K562 (cell line): ENCODE data around the gene WIPF2. TPM values are rescaled to one million over a fixed set of nuclear protein-coding genes. Genes with fewer than 3 reads are reported as not detected.

Source experiments
- ARID1B ChIP-seq: fragments of 450-650 bp; IDR thresholded peaks from 2 replicates; pipeline ENCODE4 v1.6.1; 2016; ENCODE audit warnings: antibody characterized with exemption, mild to moderate bottlenecking, inconsistent platforms
- DLX4 ChIP-seq: fragments of 250-450 bp; sonication (Bioruptor Pico); IDR thresholded peaks from 2 replicates; pipeline ENCODE4 v1.6.1; 2021; ENCODE audit warnings: mild to moderate bottlenecking
- E2F8 ChIP-seq: fragments of 450-650 bp; IDR thresholded peaks from 2 replicates; pipeline ENCODE4 v1.7.1; 2018; ENCODE audit warnings: mild to moderate bottlenecking, low read depth; ENCODE audit not compliant: partially characterized antibody
- ELF2 ChIP-seq: fragments of 250-450 bp; sonication (Bioruptor Pico); IDR thresholded peaks from 2 replicates; pipeline ENCODE4 v1.5.0; 2021; ENCODE audit warnings: mild to moderate bottlenecking
- NR4A1 ChIP-seq, 2 experiments: fragments of 250-450 bp in 1 of 2; fragments of 450-650 bp in 1 of 2; sonication (Bioruptor Pico) in 1 of 2; IDR thresholded peaks; 2 replicates each; pipeline versions ENCODE4 v1.4.0 to v1.6.1; 2016 to 2020; ENCODE audit warnings: mild to moderate bottlenecking in 2 of 2, missing compliant biosample characterization in 1 of 2, missing genetic modification characterization in 1 of 2, moderate library complexity in 1 of 2
- OTX1 ChIP-seq: fragments of 450-650 bp; formaldehyde crosslinking; IDR thresholded peaks from 2 replicates; pipeline ENCODE4 v1.4.0; 2022; ENCODE audit warnings: mild to moderate bottlenecking
- SIN3B ChIP-seq: fragments of 450-650 bp; IDR thresholded peaks from 2 replicates; pipeline ENCODE4 v1.6.1; 2017; ENCODE audit warnings: low read depth, mild to moderate bottlenecking, moderate library complexity
- TEAD1 ChIP-seq, 2 experiments: fragments of 450-650 bp in 1 of 2; sonication (generic) in 1 of 2; formaldehyde crosslinking; IDR thresholded peaks; 2 replicates each; pipeline versions ENCODE4 v1.4.0 to v1.8.0; 2020 to 2022; ENCODE audit warnings: mild to moderate bottlenecking in 2 of 2, missing genetic modification reagents in 1 of 2
- ZNF41 ChIP-seq: fragments of 250-450 bp; sonication (Bioruptor Pico); conservative IDR thresholded peaks from 2 replicates; pipeline ENCODE4 v1.4.0; 2020; ENCODE audit warnings: mild to moderate bottlenecking
- polyA plus RNA-seq, 8 experiments: library from polyadenylated mRNA; depleted of rRNA in 4 of 8; stranded (reverse) in 5 of 8; unstranded in 3 of 8; fragments of >200 nt; fragmentation: Nextera tagmentation in 2 of 8; fragmentation: Illumina TruSeq in 1 of 8; extraction: Ambion mirVana in 2 of 8; extraction: Trizol in 1 of 8; gene quantifications; 2 replicates each; pipeline versions ENCODE4 v1.2.1 to v1.2.3, GENCODE V29; 2011 to 2014; ENCODE audit warnings: inconsistent platforms in 1 of 8, missing spikeins in 1 of 8
- total RNA-seq, 7 experiments: library from RNA; depleted of rRNA in 6 of 7; stranded (reverse); fragments of >200 nt in 6 of 7; fragmentation: Illumina TruSeq in 2 of 7; extraction: Trizol in 2 of 7; gene quantifications; 2 replicates each; pipeline versions ENCODE4 v1.2.1 to v1.2.3, GENCODE V29; 2011 to 2021; ENCODE audit warnings: low replicate concordance in 1 of 7
- TF ChIP-seq, protein P1 (sequence below): fragments of 450-650 bp; formaldehyde crosslinking; IDR thresholded peaks from 2 replicates; pipeline ENCODE4 v1.4.0; 2022; ENCODE audit warnings: missing genetic modification characterization
- TF ChIP-seq, protein P2 (sequence below): fragments of 450-650 bp; IDR thresholded peaks from 2 replicates; pipeline ENCODE4 v1.6.1; 2018; ENCODE audit warnings: mild to moderate bottlenecking, low read depth; ENCODE audit not compliant: partially characterized antibody
- TF ChIP-seq, protein P3 (sequence below), 2 experiments: IDR thresholded peaks in 1 of 2; conservative IDR thresholded peaks in 1 of 2; 2 replicates each; pipeline ENCODE4 v1.6.1; 2016; ENCODE audit warnings: low read depth in 2 of 2, mild to moderate bottlenecking in 1 of 2, missing compliant biosample characterization in 1 of 2, missing genetic modification characterization in 1 of 2, moderate library complexity in 1 of 2
- TF ChIP-seq, protein P4 (sequence below): sonication (generic); formaldehyde crosslinking; IDR thresholded peaks from 2 replicates; pipeline ENCODE4 v1.9.0; 2022; ENCODE audit warnings: mild to moderate bottlenecking, missing genetic modification reagents
- TF ChIP-seq, protein P5 (sequence below), 2 experiments: fragments of 450-650 bp; IDR thresholded peaks; 2 replicates each; pipeline ENCODE4 v1.6.1; 2016

Gene WIPF2
- total and polyA plus RNA-seq, 9 of the 15 experiments (the other 6 are each of a cell fraction or from before 2014, with no cell fraction given), result 3.6 to 15.0 (median 5.3) TPM

DNA sequence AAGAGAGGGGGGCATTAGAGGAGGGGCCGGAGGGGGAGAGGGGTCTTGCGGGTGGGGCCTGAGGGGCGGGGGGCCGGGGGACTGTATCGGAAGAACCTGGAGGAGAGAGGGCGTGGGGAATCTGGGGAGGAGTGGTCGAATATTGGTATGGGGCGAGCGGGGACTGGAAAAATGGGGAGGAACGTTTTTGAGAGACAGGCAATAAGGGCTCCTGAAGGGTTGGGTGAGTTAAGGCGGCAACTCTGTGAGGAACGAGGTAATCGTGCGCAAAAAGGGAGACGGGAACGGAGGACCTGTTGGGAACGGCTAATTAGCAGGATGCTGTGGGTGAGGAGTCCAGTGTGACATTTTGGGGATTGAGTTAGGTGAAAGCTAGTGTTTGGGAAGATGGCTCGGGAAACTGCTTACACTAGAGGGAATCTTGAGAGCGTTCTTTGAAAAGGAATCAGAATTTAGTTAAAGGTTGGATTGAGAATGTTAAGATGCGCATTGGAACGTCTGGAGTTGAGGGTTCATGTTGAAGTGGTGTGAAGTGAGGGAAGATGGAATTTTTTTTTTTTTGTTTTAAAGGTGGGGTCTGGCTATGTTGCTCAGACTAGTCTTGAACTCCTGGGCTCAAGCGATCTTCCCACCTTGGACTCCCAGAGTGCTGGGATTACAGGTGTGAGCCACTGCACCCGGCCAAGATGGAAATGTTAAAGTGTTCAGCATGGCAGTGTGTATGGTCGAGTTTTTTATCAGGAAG, 662 bp downstream of the WIPF2 start (continued):
- TF ChIP-seq DLX4 (CRISPR knock-in tag), result no peak
- TF ChIP-seq, protein P1, sequence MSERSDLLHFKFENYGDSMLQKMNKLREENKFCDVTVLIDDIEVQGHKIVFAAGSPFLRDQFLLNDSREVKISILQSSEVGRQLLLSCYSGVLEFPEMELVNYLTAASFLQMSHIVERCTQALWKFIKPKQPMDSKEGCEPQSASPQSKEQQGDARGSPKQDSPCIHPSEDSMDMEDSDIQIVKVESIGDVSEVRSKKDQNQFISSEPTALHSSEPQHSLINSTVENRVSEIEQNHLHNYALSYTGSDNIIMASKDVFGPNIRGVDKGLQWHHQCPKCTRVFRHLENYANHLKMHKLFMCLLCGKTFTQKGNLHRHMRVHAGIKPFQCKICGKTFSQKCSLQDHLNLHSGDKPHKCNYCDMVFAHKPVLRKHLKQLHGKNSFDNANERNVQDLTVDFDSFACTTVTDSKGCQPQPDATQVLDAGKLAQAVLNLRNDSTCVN (CRISPR knock-in tag), result peak; percentile 78; the same call in 1 of the 2 replicates
- TF ChIP-seq, protein P2, sequence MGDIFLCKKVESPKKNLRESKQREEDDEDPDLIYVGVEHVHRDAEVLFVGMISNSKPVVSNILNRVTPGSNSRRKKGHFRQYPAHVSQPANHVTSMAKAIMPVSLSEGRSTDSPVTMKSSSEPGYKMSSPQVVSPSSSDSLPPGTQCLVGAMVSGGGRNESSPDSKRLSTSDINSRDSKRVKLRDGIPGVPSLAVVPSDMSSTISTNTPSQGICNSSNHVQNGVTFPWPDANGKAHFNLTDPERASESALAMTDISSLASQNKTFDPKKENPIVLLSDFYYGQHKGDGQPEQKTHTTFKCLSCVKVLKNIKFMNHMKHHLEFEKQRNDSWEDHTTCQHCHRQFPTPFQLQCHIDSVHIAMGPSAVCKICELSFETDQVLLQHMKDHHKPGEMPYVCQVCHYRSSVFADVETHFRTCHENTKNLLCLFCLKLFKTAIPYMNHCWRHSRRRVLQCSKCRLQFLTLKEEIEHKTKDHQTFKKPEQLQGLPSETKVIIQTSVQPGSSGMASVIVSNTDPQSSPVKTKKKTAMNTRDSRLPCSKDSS, result peak; percentile 29
- TF ChIP-seq, protein P3, sequence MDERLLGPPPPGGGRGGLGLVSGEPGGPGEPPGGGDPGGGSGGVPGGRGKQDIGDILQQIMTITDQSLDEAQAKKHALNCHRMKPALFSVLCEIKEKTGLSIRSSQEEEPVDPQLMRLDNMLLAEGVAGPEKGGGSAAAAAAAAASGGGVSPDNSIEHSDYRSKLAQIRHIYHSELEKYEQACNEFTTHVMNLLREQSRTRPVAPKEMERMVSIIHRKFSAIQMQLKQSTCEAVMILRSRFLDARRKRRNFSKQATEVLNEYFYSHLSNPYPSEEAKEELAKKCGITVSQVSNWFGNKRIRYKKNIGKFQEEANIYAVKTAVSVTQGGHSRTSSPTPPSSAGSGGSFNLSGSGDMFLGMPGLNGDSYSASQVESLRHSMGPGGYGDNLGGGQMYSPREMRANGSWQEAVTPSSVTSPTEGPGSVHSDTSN (CRISPR knock-in tag; IDR thresholded peaks at IDR 0.05; ENCODE audit: low read depth), result no peak
- TF ChIP-seq, protein P3 (tag; conservative IDR thresholded peaks at IDR 0.05; ENCODE audit: low read depth), result peak; percentile 66
- TF ChIP-seq ELF2 (CRISPR knock-in tag), result no peak
- no peak for TF ChIP-seq ZNF41 (CRISPR knock-in tag)
- peak; percentile 16 for TF ChIP-seq E2F8
- no peak for TF ChIP-seq TEAD1 (CRISPR knock-in tag; IDR thresholded peaks at IDR 0.05)
- TF ChIP-seq ARID1B, result 0 out of 2 replicates have a peak, but pooled peaks have one; percentile 24
- TF ChIP-seq, protein P4, sequence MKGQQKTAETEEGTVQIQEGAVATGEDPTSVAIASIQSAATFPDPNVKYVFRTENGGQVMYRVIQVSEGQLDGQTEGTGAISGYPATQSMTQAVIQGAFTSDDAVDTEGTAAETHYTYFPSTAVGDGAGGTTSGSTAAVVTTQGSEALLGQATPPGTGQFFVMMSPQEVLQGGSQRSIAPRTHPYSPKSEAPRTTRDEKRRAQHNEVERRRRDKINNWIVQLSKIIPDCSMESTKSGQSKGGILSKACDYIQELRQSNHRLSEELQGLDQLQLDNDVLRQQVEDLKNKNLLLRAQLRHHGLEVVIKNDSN, result no peak
- TF ChIP-seq, protein P5, sequence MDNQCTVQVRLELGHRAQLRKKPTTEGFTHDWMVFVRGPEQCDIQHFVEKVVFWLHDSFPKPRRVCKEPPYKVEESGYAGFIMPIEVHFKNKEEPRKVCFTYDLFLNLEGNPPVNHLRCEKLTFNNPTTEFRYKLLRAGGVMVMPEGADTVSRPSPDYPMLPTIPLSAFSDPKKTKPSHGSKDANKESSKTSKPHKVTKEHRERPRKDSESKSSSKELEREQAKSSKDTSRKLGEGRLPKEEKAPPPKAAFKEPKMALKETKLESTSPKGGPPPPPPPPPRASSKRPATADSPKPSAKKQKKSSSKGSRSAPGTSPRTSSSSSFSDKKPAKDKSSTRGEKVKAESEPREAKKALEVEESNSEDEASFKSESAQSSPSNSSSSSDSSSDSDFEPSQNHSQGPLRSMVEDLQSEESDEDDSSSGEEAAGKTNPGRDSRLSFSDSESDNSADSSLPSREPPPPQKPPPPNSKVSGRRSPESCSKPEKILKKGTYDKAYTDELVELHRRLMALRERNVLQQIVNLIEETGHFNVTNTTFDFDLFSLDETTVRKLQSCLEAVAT (IDR thresholded peaks at IDR 0.05), result peak; percentile 65 to 73; a peak in 3 of 4 replicates
- no peak for TF ChIP-seq NR4A1 (CRISPR knock-in tag; IDR thresholded peaks at IDR 0.05)
- TF ChIP-seq NR4A1 (tag; IDR thresholded peaks at IDR 0.05), result no peak
- TF ChIP-seq SIN3B, result no peak
- peak; percentile 90; the same call in 1 of the 2 replicates for TF ChIP-seq OTX1
